Activated CD4-positive, alpha-beta T cell treated with anti-CD3 and anti-CD28 coated beads, Interleukin-2, Interleukin-6, amounts not matched to agents 100 ng/mL and 50 ng/mL, durations not matched to agents 16 hours and 8 hours (primary cell): ENCODE data around the gene EZH1.
A peak's percentile ranks its signal among the peaks of the same experiment; 100 is the strongest.
"Not testable (repeated sequence)": the region's sequence is repeated elsewhere in the genome, so short reads cannot be mapped to it uniquely, and the experiment has no call there.

Experiments
- DNase-seq: peaks from one replicate; pipeline ENCODE4 v3.0.0-alpha.2; 2020

Gene EZH1

DNA sequence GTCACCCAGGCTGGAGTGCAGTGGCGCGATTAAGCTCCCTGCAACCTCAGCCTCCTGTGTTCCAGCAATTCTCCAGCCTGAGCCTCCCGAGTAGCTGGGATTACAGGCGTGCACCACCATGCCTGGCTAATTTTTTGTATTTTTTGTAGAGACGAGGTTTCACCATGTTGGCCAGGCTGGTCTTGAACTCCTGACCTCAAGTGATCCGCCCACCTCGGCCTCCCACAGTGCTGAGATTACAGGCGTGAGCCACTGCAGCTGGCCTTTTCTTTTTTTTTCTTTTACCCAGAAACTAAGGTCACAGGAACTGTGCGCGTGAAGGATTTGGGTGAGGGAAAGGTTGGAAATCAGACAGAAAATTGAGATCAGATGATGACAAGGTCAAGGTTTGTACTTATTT lies 25.1 kb upstream of the EZH1 start:
- DNase-seq: not testable (repeated sequence)

DNA sequence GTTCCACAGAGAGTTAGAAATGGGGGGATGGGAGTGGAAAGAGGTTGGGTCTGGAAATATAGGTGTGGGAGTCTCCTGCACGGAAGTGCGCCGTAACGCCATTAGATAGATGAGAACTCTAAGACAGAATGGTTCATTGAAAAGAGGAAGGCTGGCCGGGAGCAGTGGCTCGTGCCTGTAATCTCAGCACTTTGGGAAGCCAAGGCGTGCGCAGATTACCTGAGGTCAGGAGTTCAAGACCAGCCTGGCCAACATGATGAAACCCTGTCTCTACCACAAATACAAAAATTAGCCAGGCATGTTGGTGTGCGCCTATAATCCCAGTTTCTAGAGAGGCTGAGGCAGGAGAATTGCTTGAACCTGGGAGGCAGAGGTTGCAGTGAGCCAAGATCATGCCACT lies 23.2 kb upstream of the EZH1 start:
- not testable (repeated sequence) for DNase-seq

- DNase-seq: no peak
Observed at GRCh38 chr17:42767512-42767911, 22.7 kb upstream of the EZH1 start.

DNA sequence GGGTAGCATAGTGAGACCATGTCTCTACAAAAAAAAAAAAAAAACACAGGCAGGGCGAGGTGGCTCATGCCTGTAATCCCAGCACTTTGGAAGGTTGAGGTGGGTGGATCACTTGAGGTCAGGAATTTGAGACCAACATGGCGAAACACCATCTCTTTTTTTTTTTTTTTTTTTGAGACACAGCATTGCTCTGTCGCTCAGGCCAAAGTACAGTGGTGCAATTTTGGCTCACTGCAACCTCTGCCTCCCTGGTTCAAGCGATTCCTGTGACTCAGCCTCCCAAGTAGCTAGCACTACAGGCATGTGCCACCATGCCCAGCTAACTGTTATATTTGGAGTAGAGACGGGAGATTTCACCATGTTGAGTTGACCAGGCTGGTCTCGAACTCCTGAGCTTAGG lies 21.3 kb upstream of the EZH1 start:
- DNase-seq: no peak

GRCh38 chr17:42761638-42762037 lies 16.8 kb upstream of the EZH1 start:
- no peak for DNase-seq

- no peak for DNase-seq
Observed at GRCh38 chr17:42760652-42761581, 16.1 kb upstream of the EZH1 start, which contains the start of gene RAMP2. Gene RAMP2 (plus strand): TSS chr17:42761227. CDS start chr17:42761262, 35 bp downstream.

DNA sequence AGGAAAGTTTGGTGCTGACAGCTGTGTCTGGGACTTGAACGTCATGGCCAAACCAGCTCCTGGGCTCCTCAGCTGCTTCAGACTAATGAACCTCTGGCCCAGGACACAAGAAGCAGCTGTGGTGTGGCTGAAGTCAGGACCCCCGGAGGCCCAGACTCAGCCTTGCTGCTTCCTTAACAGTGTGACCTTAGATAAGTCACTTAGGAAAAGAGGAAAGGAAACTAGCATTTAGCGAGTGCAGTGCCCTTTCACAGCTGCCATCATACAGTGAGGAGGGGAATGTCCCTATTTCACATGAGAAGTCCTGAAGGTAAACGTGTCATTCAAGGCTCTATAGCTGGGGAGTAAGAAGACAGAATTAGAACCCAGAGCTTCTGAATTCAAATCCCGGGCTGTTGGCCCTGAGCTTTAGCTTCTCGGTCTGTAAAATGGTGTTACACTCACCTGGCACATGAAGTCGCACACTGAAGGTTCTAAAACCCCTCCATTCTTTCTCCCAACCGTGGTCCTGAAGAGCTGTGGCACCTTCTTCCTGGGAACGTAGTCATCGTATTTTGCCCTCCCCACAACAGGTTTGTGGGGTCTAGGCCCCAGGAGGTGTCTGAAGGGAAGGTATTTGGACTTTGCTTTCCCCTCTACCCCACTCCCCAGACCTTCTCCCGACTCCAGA lies 15.3 kb upstream of the EZH1 start:
- DNase-seq: no peak

- no peak for DNase-seq
Observed at GRCh38 chr17:42754782-42755181, 9.9 kb upstream of the EZH1 start.

- DNase-seq: no peak
Observed at GRCh38 chr17:42751628-42752027, 6.8 kb upstream of the EZH1 start.

- no peak for DNase-seq
Observed at GRCh38 chr17:42750739-42751344, 6.0 kb upstream of the EZH1 start.

GRCh38 chr17:42748908-42749798 lies 4.3 kb upstream of the EZH1 start:
- no peak for DNase-seq

GRCh38 chr17:42748202-42748907 lies 3.5 kb upstream of the EZH1 start:
- no peak for DNase-seq

GRCh38 chr17:42744283-42744805 lies 496 bp downstream of the EZH1 start:
- peak; percentile 70 for DNase-seq

- no peak for DNase-seq
Observed at GRCh38 chr17:42743595-42744282, 1.1 kb downstream of the EZH1 start.

DNA sequence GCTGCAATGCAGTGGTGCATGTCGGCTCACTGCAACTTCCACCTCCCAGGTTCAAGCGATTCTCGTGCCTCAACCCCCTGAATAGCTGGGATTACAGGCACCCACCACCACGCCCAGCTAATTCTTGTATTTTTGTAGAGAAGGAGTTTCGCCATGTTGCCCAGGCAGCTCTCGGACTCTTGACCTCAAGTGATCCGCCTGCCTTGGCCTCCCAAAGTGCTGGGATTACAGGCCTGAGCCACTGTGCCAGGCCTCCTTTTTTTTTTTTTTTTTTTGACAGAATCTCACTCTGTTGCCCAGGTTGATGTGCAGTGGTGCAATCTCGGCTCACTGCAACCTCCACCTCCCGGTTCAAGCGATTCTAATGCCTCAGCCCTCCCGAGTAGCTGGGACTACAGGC lies 1.9 kb downstream of the EZH1 start:
- not testable (repeated sequence) for DNase-seq

DNA sequence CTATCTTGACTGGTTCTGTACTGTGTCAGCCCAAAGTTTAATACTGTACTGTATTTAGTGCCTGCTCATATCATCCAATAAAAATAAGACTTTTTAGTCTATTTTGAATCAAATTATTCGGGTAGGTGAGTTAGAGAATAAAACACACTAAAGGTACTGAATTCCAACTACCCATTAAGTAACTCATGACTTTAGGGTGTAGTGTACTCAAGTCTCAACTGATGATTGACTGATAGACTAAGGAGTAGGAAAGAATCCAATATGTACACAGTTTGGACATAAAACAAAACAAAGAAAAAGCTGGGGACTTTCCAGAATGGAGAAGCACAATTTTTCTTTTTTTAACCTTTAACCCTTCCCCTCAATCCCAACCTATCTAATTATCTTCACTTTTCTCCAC lies 4.1 kb downstream of the EZH1 start:
- DNase-seq: no peak

DNA sequence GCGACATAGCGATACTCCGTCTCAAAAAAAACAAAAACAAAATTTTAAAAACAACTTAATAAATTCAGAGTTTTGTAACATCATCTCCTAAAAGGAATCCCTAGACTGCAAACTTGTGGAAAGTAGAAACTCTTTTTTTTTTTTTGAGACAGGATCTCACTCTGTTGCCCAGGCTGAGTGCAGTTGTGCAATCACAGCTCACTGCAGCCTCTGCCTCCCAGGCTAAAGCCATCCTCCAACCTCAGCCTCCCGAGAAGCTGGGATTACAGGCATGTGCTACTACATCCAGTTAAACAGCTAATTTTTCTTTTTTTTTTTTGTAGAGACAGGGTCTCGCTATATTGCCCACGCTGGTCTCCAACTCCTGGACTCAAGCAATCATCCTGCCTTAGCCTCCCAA lies 19.7 kb downstream of the EZH1 start:
- DNase-seq: no peak

DNA sequence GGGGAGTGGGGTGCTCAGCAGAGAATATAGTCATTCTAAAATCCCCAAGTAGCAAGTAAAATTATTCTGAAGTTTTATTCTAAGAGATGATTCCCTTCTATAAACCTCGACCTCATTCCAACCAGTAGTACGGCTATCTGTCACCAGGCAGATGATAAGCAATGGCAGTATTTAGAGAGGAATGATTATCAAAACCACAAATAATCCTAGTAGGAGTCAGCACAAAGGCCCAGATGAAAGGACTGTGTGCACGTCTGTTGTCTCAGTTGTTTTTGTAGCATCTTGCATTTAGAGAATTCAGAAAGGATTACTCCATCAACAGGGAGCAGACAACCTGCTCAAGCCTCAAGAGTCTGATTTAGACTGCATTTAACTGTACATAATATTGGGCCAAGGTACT lies 21.2 kb downstream of the EZH1 start:
- no peak for DNase-seq

GRCh38 chr17:42720996-42721583 lies 23.8 kb downstream of the EZH1 start:
- DNase-seq: peak; percentile 73

- no peak for DNase-seq
Observed at GRCh38 chr17:42709561-42709960, 35.3 kb downstream of the EZH1 start.

GRCh38 chr17:42708588-42708987 lies 36.3 kb downstream of the EZH1 start:
- peak; percentile 8 for DNase-seq
